ENCODE results near the gene KHDC3L.

KHDC3L gene

GRCh38 chr6:73362358-73362757 is at the start of gene KHDC3L:
TSS of gene KHDC3L (plus strand) at chr6:73362658. CDS start at chr6:73362730, 72 bp downstream.
- TF ChIP-seq ZBTB7A (IDR thresholded peaks at IDR 0.05; ENCODE audit: low read depth) (no peak), FOXM1 (IDR thresholded peaks at IDR 0.05; ENCODE audit: borderline replicate concordance, low read depth) (no peak), EGR1 (IDR thresholded peaks at IDR 0.05) (no peak), USF1 (IDR thresholded peaks at IDR 0.05) (no peak), NFIC (IDR thresholded peaks at IDR 0.05) (no peak), TAF1 (IDR thresholded peaks at IDR 0.05; ENCODE audit: low read depth) (no peak)

- TF ChIP-seq TAF1 (IDR thresholded peaks at IDR 0.05; ENCODE audit: low read depth) (no peak), RAD21 (IDR thresholded peaks at IDR 0.05; ENCODE audit: low read depth) (no peak), TCF12 (IDR thresholded peaks at IDR 0.05; ENCODE audit: low read depth) (no peak), EP300 (IDR thresholded peaks at IDR 0.05; ENCODE audit: borderline replicate concordance) (no peak), TEAD4 (IDR thresholded peaks at IDR 0.05) (no peak), YY1 (IDR thresholded peaks at IDR 0.05; ENCODE audit: low read depth) (no peak), NFIC (IDR thresholded peaks at IDR 0.05) (no peak), FOXM1 (IDR thresholded peaks at IDR 0.05; ENCODE audit: borderline replicate concordance, low read depth) (no peak), CREB1 (IDR thresholded peaks at IDR 0.05; ENCODE audit: low read depth) (no peak), REST (IDR thresholded peaks at IDR 0.05; ENCODE audit: low read depth) (no peak), ZBTB7A (IDR thresholded peaks at IDR 0.05; ENCODE audit: low read depth) (no peak), EGR1 (IDR thresholded peaks at IDR 0.05) (no peak), MAX (IDR thresholded peaks at IDR 0.05) (no peak), CEBPB (IDR thresholded peaks at IDR 0.05) (no peak), USF1 (IDR thresholded peaks at IDR 0.05) (no peak)
Measured at GRCh38 chr6:73314577-73315492, 47.6 kb upstream of the KHDC3L start.

- TF ChIP-seq RAD21 (IDR thresholded peaks at IDR 0.05; ENCODE audit: low read depth) (no peak), EGR1 (IDR thresholded peaks at IDR 0.05) (no peak)
Measured at GRCh38 chr6:73323323-73323722, 39.1 kb upstream of the KHDC3L start.

- TF ChIP-seq TCF12 (IDR thresholded peaks at IDR 0.05; ENCODE audit: low read depth): no peak
- no peak for TF ChIP-seq TEAD4 (IDR thresholded peaks at IDR 0.05)
- no peak for TF ChIP-seq NFIC (IDR thresholded peaks at IDR 0.05)
- TF ChIP-seq CREB1 (IDR thresholded peaks at IDR 0.05; ENCODE audit: low read depth): no peak
- TF ChIP-seq USF1 (IDR thresholded peaks at IDR 0.05): no peak
- TF ChIP-seq EP300 (IDR thresholded peaks at IDR 0.05; ENCODE audit: borderline replicate concordance): no peak
- TF ChIP-seq ZBTB7A (IDR thresholded peaks at IDR 0.05; ENCODE audit: low read depth): no peak
Measured at GRCh38 chr6:73325656-73326055, 36.8 kb upstream of the KHDC3L start.

- no peak for TF ChIP-seq FOXM1 (IDR thresholded peaks at IDR 0.05; ENCODE audit: borderline replicate concordance, low read depth)
- TF ChIP-seq REST (IDR thresholded peaks at IDR 0.05; ENCODE audit: low read depth): no peak
- no peak for TF ChIP-seq USF1 (IDR thresholded peaks at IDR 0.05)
- no peak for TF ChIP-seq ZBTB7A (IDR thresholded peaks at IDR 0.05; ENCODE audit: low read depth)
- no peak for TF ChIP-seq TCF12 (IDR thresholded peaks at IDR 0.05; ENCODE audit: low read depth)
Measured at GRCh38 chr6:73328790-73329189, 33.7 kb upstream of the KHDC3L start.

- TF ChIP-seq EGR1 (IDR thresholded peaks at IDR 0.05): no peak
- no peak for TF ChIP-seq REST (IDR thresholded peaks at IDR 0.05; ENCODE audit: low read depth)
Measured at GRCh38 chr6:73329201-73329600, 33.3 kb upstream of the KHDC3L start.
